GM19328 (cell line): ENCODE measurements around the gene KCNE1.
"Not testable (repeated sequence)": the region's sequence is repeated elsewhere in the genome, so short reads cannot be mapped to it uniquely, and the experiment has no call there.

Experiments
- ATAC-seq: cut with Tn5 transposase; IDR thresholded peaks from one replicate; pipeline ENCODE4 v1.9.1; 2021; ENCODE audit warnings: mild to moderate bottlenecking, moderate library complexity; ENCODE audit not compliant: unreplicated experiment

The KCNE1 gene

DNA sequence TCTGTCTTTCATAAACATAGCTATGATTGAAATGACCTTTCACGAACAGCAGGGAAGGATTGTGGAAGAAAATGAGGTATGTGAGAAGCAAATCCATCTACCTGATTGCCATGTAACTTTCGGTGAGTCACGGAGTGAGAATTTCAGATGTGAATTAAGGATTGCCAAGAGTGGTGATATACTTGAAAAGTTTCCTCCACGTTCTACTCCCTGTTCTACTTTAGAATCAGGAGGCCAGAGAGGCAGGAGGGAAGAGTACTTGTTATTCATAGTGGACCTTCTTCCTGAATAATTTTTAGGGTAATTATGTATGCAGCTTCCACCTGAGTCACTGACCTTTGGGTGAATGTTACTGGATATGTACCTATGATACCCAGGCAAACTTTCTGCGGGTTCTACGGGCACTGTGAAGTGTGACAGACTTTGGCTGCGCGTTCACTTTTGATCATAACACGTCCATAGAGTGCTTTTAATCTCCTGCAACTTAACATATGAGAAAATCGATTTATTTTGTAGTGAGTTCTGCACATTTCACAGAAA is 2.6 kb upstream of the KCNE1 start:
- ATAC-seq, result no peak

- ATAC-seq, result no peak
Measured at GRCh38 chr21:34513129-34513675, 1.2 kb upstream of the KCNE1 start.

GRCh38 chr21:34511181-34511580 is 829 bp downstream of the KCNE1 start:
- ATAC-seq, result no peak

DNA sequence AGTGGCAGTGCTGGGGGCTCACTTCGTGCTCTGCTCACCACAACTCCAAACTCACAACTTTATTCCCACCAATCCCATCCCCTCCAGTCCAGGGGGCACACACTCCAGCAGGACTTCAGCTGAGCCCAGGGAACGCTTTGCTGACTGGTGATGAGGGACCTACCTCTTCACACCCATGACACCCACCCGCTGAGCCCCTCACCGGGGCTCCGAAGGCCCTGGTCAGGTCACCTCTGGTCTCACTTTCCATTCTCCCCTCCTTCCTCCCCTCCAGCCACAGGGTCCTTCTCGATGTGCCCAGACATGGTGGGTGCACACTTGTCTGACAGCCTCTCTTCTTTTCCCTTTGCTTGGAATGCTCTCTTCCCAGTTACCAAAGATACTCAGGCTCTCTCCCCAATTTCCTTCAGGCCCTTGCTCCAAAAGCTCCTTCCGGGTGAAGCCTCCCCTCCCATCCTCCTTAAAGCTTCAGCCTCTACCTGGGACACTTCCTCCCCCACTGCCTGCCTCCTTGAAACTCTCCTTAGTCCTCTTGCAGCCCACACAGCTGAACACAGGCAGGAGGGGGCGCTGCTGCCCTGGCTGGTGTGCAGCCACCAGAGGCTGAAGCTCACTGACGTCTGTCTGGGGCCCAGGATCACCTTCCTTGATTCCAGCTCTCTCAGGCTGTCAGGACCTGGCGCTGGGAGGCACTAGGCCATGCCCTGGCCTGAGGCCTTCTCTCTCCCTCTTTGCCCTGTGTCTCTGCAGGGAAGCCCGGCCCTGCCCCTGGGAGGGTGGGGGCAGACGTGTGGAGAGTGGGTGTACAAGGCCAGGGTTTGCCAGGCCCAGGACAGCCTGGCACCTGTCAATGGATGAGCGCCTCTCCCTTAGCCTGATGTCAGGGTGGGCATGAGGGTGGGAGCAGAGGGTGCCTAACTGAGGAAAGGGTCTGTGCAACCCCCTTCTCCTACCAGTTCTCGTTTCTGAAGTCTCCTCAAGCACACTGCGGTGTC is 1.6 kb downstream of the KCNE1 start:
- no peak for ATAC-seq

DNA sequence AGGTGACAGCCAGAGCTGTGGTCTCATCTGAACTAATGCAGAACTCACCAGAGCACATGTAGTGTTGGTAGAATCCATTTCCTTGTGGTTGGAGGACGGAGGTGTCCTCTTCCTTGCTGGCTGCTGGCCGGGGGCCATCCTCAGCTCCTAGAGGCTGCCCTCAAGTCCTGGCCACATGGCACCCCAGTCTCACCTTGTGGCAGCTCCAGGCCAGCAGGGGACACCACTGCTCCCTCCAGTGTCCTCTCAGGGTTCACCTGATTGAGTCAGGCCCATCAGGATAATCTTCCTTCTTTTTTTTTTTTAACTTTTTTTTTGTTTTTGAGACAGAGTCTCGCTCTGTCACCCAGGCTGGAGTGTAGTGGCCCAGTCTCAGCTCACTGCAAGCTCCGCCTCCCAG is 2.9 kb downstream of the KCNE1 start:
- ATAC-seq, result no peak

DNA sequence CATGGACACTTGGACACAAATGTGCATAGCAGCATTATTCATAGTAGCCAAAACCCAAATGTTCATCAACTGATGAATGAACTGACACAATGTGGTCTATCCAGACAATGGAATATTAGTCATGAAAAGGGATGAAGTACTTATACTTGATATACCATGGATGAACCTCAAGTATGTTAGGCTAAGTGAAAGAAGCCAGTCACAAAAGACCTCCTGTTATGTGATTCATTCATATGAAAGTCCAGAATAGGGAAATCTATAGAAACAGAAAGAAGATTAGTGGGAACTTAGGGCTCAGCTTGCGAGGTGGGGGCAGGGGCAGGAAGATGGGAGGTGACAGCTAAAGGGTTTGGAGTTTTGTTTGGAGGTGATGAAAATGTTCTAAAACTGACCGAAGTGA is 7.4 kb downstream of the KCNE1 start:
- no peak for ATAC-seq

GRCh38 chr21:34502480-34503106 is 9.4 kb downstream of the KCNE1 start:
- ATAC-seq, result no peak

- ATAC-seq, result no peak
Measured at GRCh38 chr21:34501716-34502115, 10.3 kb downstream of the KCNE1 start.

GRCh38 chr21:34500191-34500590 is 11.8 kb downstream of the KCNE1 start:
- no peak for ATAC-seq

GRCh38 chr21:34499116-34499515 is 12.9 kb downstream of the KCNE1 start:
- no peak for ATAC-seq

DNA sequence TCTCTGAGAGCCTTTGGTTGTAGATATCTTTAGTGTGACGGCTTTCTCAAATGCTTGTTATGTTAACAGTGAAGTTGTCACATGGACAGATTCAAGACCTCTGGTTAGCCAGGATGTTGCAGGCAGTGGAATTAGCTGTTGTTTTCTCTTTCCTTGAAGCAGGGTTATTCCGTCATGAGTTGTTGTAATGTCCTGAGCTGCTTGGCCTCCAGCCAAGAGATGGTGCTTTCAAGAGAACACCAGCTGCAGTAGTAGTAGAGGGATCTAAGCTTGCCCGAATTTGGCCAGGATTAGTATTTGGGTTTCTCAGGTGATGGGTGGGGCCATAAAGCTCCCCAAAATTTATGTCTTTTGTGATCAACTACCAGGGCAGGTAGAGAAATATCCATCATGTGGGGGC is 13.4 kb downstream of the KCNE1 start:
- ATAC-seq, result no peak

GRCh38 chr21:34483854-34484253 is 28.2 kb downstream of the KCNE1 start:
- not testable (repeated sequence) for ATAC-seq

GRCh38 chr21:34483435-34483834 is 28.6 kb downstream of the KCNE1 start:
- ATAC-seq, result not testable (repeated sequence)

DNA sequence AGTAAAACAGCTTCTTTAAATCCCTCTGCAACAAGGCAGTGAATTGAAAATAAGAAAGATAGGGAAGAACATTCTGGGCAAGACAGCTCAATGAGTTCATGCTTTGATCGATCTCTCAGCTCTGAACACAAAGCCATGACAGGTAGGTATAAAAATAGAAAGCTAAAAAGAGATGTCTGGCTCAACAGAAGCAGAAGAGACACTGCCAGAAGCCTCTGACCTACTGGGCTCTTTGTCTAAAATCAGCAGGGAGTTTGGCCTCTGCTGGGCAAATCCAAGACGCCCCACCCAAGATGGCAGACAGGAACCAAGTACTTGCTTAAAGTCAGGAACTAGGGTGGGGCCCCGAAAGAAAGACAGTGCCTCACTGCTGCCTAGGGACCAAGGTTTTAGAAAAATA is 44.7 kb downstream of the KCNE1 start:
- not testable (repeated sequence) for ATAC-seq

GRCh38 chr21:34459426-34459825 is 52.6 kb downstream of the KCNE1 start:
- ATAC-seq, result not testable (repeated sequence)

DNA sequence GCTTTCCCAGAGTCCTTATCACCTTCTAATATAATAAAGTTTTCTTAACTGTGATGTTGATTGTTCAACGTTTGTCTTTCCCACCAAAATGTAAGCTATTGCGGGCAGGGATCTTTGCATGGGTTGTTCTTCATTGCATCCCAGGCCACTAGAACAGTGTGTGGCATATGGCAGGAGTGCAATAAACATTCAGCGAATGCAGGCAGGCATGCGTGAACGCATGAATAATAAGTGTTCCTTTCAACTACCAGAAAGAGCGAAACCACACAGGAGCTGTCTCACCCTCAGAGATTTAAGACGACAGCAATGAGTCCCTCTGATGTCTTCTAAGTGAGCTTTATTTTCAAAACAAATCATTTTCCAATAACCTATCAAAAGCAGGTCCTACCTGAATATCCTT is 53.7 kb downstream of the KCNE1 start:
- not testable (repeated sequence) for ATAC-seq

GRCh38 chr21:34456180-34456579 is 55.8 kb downstream of the KCNE1 start:
- not testable (repeated sequence) for ATAC-seq

DNA sequence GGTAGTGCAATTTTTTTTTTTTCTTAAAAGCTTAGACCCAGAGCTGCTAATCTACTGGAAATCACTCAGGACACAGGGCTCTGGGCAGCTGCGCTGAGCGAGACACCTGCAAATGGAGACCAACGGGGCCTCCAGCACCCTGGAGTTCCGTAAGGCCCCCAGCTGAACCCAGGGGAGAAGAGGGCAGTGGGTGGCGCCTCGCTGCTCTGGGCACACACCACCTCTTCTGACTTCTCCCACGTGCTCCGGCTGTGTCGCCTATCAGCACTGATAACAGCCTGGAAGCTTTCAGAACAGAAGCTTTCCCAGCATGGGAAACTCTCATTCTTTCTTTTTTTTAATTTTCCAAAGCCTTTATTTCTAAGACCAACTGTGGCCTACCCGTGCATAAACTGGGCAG is 56.4 kb downstream of the KCNE1 start:
- ATAC-seq, result not testable (repeated sequence)

GRCh38 chr21:34447018-34447417 is 65.0 kb downstream of the KCNE1 start:
- not testable (repeated sequence) for ATAC-seq

DNA sequence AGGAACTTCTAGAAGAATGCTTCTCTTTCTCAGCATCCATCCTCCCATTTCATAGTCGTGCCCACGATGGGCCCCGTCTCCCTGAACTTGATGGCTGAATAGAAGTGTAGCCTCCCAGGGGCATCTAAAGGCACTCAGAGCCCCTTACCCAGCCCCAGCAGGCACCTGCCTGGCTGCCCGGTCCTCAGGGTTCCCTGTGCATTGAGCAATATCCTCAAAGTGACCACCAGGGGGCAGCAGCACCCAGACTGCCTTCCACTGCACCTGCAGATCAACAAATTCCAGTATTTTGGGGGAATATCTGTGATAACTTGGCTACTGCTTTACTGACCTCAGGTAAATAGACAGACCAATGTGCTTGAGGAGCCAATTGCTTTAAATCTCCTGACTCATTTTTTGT is 68.5 kb downstream of the KCNE1 start:
- not testable (repeated sequence) for ATAC-seq

DNA sequence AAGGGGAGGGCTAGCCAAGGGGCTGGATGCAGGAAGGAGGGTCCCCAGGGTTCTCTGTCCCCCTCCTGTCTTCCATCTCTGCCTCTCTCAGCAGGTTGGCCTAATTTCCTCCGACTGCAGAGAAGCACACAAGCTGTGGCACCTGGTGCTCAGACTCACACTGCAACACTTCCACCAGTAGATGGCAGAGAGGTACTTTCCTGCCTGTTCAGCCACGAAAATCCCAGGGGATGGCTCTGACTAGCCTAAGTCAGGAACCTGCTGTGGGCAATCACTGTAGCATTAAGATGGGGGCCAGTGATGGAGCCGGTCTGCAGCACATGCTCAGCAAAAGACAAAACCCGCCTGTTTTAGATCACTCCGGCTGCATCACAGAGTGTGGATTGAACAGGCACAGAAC is 82.3 kb downstream of the KCNE1 start:
- not testable (repeated sequence) for ATAC-seq
